Endodermal cell (in vitro differentiated cells): Measurements from ENCODE around the gene P4HA1. TPM values are rescaled to one million over a fixed set of nuclear protein-coding genes. Genes with fewer than 3 reads are reported as not detected.
A peak's percentile ranks its signal among the peaks of the same experiment; 100 is the strongest.

ENCODE experiments used
- DNase-seq: peaks from one replicate; pipeline ENCODE4 v3.0.0-alpha.2; 2017
- H3K27ac ChIP-seq: 2 replicates; pipeline ENCODE4 v1.5.1; 2013; ENCODE audit warnings: mild to moderate bottlenecking, low read depth, low read length, moderate library complexity
- H3K27me3 ChIP-seq: 2 replicates; pipeline ENCODE4 v1.6.1; 2013; ENCODE audit warnings: mild to moderate bottlenecking, low read length, moderate library complexity; ENCODE audit not compliant: insufficient read depth, control insufficient read depth, poor library complexity, severe bottlenecking
- H3K36me3 ChIP-seq: 2 replicates; pipeline ENCODE4 v1.7.0; 2013; ENCODE audit warnings: mild to moderate bottlenecking, low read length, moderate library complexity; ENCODE audit not compliant: control insufficient read depth, insufficient read depth
- H3K4me1 ChIP-seq: one replicate; pipeline ENCODE4 v1.7.0; 2013; ENCODE audit warnings: low read length; ENCODE audit not compliant: control insufficient read depth, insufficient read depth
- H3K4me3 ChIP-seq: 2 replicates; pipeline ENCODE4 v1.5.1; 2013; ENCODE audit warnings: mild to moderate bottlenecking, low read length, moderate library complexity
- H3K9ac ChIP-seq: 2 replicates; pipeline ENCODE4 v1.6.1; 2013; ENCODE audit warnings: mild to moderate bottlenecking, low read length, moderate library complexity; ENCODE audit not compliant: poor library complexity, severe bottlenecking; ENCODE audit errors: extremely low read depth
- H3K9me3 ChIP-seq: 2 replicates; pipeline ENCODE4 v1.6.1; 2013; ENCODE audit warnings: mild to moderate bottlenecking, low read length, moderate library complexity; ENCODE audit not compliant: control insufficient read depth
- H3K27ac Mint-ChIP-seq: 2 replicates; pipeline ENCODE4 v1.8.0; 2020; ENCODE audit warnings: mixed read lengths
- H3K27me3 Mint-ChIP-seq: 2 replicates; pipeline ENCODE4 v1.8.0; 2021; ENCODE audit warnings: mild to moderate bottlenecking, mixed read lengths; ENCODE audit not compliant: insufficient read depth
- H3K36me3 Mint-ChIP-seq: 2 replicates; pipeline ENCODE4 v1.8.0; 2020; ENCODE audit warnings: low read depth, mixed read lengths
- H3K4me1 Mint-ChIP-seq: 2 replicates; pipeline ENCODE4 v1.8.0; 2020; ENCODE audit warnings: mixed read lengths
- H3K4me3 Mint-ChIP-seq: 2 replicates; pipeline ENCODE4 v1.8.0; 2020; ENCODE audit warnings: mild to moderate bottlenecking, moderate library complexity, mixed read lengths
- H3K9me3 Mint-ChIP-seq: 2 replicates; pipeline ENCODE4 v1.8.0; 2020; ENCODE audit warnings: mild to moderate bottlenecking, mixed read lengths
- CTCF ChIP-seq: fragments of 200-600 bp; sonication (generic); conservative IDR thresholded peaks from 2 replicates; pipeline ENCODE4 v1.5.0; 2021; ENCODE audit warnings: antibody characterized with exemption, mild to moderate bottlenecking
- WGBS, 2 experiments: methylation state at CpG; one replicate each; pipeline versions ENCODE4 v1.1.5 to v1.1.7; 2013; ENCODE audit warnings: missing lambda C conversion rate in 2 of 2, mixed read lengths in 1 of 2; ENCODE audit not compliant: insufficient coverage in 1 of 2, insufficient read length in 1 of 2; 5-methylcytosine and 5-hydroxymethylcytosine counted together
- total RNA-seq, 2 donors: library from RNA; stranded (reverse); fragmentation: NEBNext Ultra II Directional in 1 of 2; extraction: Animal tissue kit (Norgen Biotek cat#: 25700) in 1 of 2; gene quantifications; 2 replicates in 1 of 2; 3 replicates in 1 of 2; pipeline ENCODE4 v1.2.1, GENCODE V29; 2021

Gene P4HA1
- total RNA-seq, 2 donors from 2014 or later, result 45.1 to 46.9 TPM

- H3K36me3 ChIP-seq, result peaks cover 43% of the 10 kb centered on the region
- Mint-ChIP-seq H3K27me3 (no peaks in the 10 kb centered on the region), H3K36me3 (peaks cover 42% of the 10 kb centered on the region), H3K4me3 (no peak overlapping the region), H3K27ac (no peak overlapping the region), H3K9me3 (no peaks in the 10 kb centered on the region), H3K4me1 (no peaks in the 10 kb centered on the region)
- no peak for TF ChIP-seq CTCF
- H3K4me3 ChIP-seq, result no peak overlapping the region
- no peaks in the 10 kb centered on the region for H3K9me3 ChIP-seq
- no peak for DNase-seq
- no peaks in the 10 kb centered on the region for H3K27me3 ChIP-seq
- no peak overlapping the region for H3K27ac ChIP-seq
- H3K9ac ChIP-seq, result no peak overlapping the region
- H3K4me1 ChIP-seq, result no peaks in the 10 kb centered on the region
- WGBS, 2 experiments, result 100% methylated on average over 2 of the region's 2 CpGs; no CpG with 5 or more reads in 1 of the 2 experiments
Observed at GRCh38 chr10:73054286-73054685, 42.4 kb downstream of the P4HA1 start.

DNA sequence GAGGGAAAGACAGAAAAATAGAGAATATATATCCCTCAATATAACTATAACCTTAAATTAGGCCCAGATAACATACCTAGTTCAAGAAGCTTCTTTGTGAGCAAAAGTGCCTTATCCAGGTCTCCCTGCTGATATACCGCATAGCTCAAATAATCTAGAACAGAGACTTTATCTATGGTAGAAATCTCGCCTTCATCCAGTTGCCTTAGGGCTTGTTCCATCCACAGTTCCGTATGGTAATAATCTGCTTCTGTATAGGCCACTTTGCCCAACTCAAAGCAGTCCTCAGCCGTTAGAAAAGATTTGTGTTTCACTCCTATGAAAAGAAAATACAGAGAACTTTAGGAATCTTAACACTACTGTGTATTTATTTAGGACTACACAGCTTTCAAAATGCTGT lies 43.4 kb downstream of the P4HA1 start:
- no peak overlapping the region for H3K9ac ChIP-seq
- Mint-ChIP-seq H3K36me3 (peaks cover 35% of the 10 kb centered on the region), H3K4me3 (no peak overlapping the region), H3K4me1 (no peaks in the 10 kb centered on the region), H3K9me3 (no peaks in the 10 kb centered on the region), H3K27me3 (no peaks in the 10 kb centered on the region), H3K27ac (no peak overlapping the region)
- no peaks in the 10 kb centered on the region for H3K27me3 ChIP-seq
- TF ChIP-seq CTCF, result no peak
- H3K36me3 ChIP-seq, result peaks cover 41% of the 10 kb centered on the region
- H3K9me3 ChIP-seq, result no peaks in the 10 kb centered on the region
- 90 to 100% methylated on average over 4 of the region's 4 CpGs for WGBS, 2 experiments
- H3K27ac ChIP-seq, result no peak overlapping the region
- H3K4me3 ChIP-seq, result no peak overlapping the region
- no peak for DNase-seq
- no peaks in the 10 kb centered on the region for H3K4me1 ChIP-seq

DNA sequence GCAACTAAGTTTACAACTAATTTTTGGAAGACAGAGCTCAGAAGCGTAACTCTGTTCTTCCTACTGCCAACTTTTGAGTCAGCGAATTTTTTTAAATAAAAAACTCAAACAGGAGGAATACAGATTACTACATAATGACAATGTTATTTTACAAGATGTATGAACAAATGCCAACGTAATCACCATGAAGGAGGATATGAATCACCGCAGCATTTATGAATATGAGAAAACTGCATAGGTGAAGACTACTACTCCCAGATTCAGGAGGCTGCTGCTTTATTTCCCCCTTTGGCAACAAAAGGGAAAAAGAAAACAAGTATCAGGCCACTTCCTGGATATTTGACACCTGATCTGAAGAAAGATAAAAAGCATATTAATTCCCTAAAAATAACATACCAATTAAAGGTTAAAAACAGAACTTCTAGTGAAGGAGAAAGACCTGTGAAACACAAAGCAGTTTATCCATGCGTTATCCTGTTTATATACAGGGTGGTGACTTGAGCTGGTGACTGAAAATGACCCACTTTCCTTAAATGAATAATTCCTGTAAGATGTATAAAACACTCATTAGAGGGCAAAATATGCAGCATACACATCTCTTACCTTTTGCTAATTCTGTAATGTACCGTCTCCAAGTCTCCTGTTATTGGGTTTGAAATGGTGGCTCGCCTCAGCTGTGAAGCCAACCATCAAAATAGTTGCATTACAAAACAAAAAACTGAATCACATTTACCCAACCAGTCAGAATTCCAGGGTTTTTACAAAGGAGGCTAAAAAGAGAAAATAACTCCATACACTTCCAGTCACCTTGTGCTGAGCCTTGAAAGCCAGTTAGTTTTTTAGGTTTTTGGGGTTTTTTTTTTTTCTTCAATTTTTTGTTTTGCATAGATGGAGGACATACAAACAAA lies 52.0 kb downstream of the P4HA1 start:
- Mint-ChIP-seq H3K9me3 (no peaks in the 10 kb centered on the region), H3K27ac (peak overlapping the region; percentile 89), H3K4me3 (peak overlapping the region; percentile 13), H3K27me3 (no peaks in the 10 kb centered on the region), H3K4me1 (peaks cover 16% of the 10 kb centered on the region), H3K36me3 (peaks cover 20% of the 10 kb centered on the region)
- H3K27ac ChIP-seq, result no peak overlapping the region
- peaks cover 5% of the 10 kb centered on the region for H3K4me1 ChIP-seq
- H3K4me3 ChIP-seq, result no peak overlapping the region
- H3K9me3 ChIP-seq, result no peaks in the 10 kb centered on the region
- peaks cover 50% of the 10 kb centered on the region for H3K36me3 ChIP-seq
- H3K27me3 ChIP-seq, result no peaks in the 10 kb centered on the region
- TF ChIP-seq CTCF, result no peak
- WGBS, 2 experiments, result 60 to 85% methylated on average over 3 to 7 of the region's 7 CpGs
- no peak for DNase-seq
- no peak overlapping the region for H3K9ac ChIP-seq
